ENCODE data around the gene ZDHHC14. TPM values are rescaled to one million over a fixed set of nuclear protein-coding genes. Genes with fewer than 3 reads are reported as not detected.

ZDHHC14 gene
- total RNA-seq, 2 experiments from 2014 or later: 1.3 to 1.6 TPM

DNA sequence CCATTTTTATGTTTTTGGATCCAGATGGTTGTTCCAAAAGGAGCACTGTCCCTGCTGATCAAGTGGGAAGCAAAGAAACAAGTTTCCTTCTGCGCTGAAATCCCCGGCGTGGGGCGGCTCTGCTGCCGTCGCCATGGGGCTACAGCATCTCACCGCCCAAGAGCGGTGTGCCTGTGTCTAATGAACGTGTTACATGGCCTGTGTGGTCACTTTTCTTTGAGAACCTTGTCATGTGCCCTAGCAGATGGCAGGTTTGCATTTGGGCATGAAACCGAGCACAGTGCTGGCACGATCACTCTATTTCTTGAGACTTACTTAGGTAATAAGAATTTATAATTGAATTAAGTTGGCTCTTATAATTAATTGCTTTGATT is 51.9 kb downstream of the ZDHHC14 start:
- Mint-ChIP-seq H3K9me3 (no peaks in the 10 kb centered on the region), H3K4me1 (ENCODE audit: low read depth) (no peaks in the 10 kb centered on the region), H3K27ac (no peak overlapping the region), H3K4me3 (no peak overlapping the region), H3K36me3 (ENCODE audit: low read depth) (no peaks in the 10 kb centered on the region), H3K27me3 (no peaks in the 10 kb centered on the region)
- H3K36me3 ChIP-seq (ENCODE audit: insufficient read depth, low read length): no peaks in the 10 kb centered on the region
- intact Hi-C loops (cut with DNase I, micrococcal nuclease): no loop called here
- no peak for TF ChIP-seq CTCF (IDR thresholded peaks at IDR 0.05)
- H3K27me3 ChIP-seq (ENCODE audit: control insufficient read depth in 1 of 2, insufficient read depth in 2 of 2, low read length in 2 of 2): no peaks in the 10 kb centered on the region
- no peak for DNase-seq
- no peak overlapping the region for H3K27ac ChIP-seq (ENCODE audit: low read depth in 1 of 2, low read length in 2 of 2)
- POLR2A ChIA-PET: no interaction called here
- H3K4me1 ChIP-seq (ENCODE audit: insufficient read depth, low read length): peaks cover 3% of the 10 kb centered on the region
- CTCF ChIA-PET: no interaction called here
- H3K9me3 ChIP-seq (ENCODE audit: control insufficient read depth in 1 of 2, insufficient read depth in 1 of 2, low read length in 2 of 2): no peaks in the 10 kb centered on the region
- no peak overlapping the region for H3K4me3 ChIP-seq (ENCODE audit: low read length)
- no peak for ATAC-seq (ENCODE audit: poor library complexity)

GRCh38 chr6:157433678-157434081 is 52.7 kb downstream of the ZDHHC14 start:
- H3K4me3 Mint-ChIP-seq: no peak overlapping the region
- POLR2A ChIA-PET: no interaction called here
- H3K27me3 Mint-ChIP-seq: no peaks in the 10 kb centered on the region
- H3K9me3 Mint-ChIP-seq: no peaks in the 10 kb centered on the region
- Histone ChIP-seq H3K27ac (ENCODE audit: low read depth in 1 of 2, low read length in 2 of 2) (no peak overlapping the region), H3K4me3 (ENCODE audit: low read length) (no peak overlapping the region), H3K36me3 (ENCODE audit: insufficient read depth, low read length) (no peaks in the 10 kb centered on the region), H3K9me3 (ENCODE audit: control insufficient read depth in 1 of 2, insufficient read depth in 1 of 2, low read length in 2 of 2) (no peaks in the 10 kb centered on the region), H3K27me3 (ENCODE audit: control insufficient read depth in 1 of 2, insufficient read depth in 2 of 2, low read length in 2 of 2) (no peaks in the 10 kb centered on the region), H3K4me1 (ENCODE audit: insufficient read depth, low read length) (peaks cover 3% of the 10 kb centered on the region)
- no peak for TF ChIP-seq CTCF (IDR thresholded peaks at IDR 0.05)
- CTCF ChIA-PET: no interaction called here
- H3K36me3 Mint-ChIP-seq (ENCODE audit: low read depth): no peaks in the 10 kb centered on the region
- intact Hi-C loops (cut with DNase I, micrococcal nuclease): no loop called here
- ATAC-seq (ENCODE audit: poor library complexity) (no peak), DNase-seq (no peak)
- no peaks in the 10 kb centered on the region for H3K4me1 Mint-ChIP-seq (ENCODE audit: low read depth)
- no peak overlapping the region for H3K27ac Mint-ChIP-seq

DNA sequence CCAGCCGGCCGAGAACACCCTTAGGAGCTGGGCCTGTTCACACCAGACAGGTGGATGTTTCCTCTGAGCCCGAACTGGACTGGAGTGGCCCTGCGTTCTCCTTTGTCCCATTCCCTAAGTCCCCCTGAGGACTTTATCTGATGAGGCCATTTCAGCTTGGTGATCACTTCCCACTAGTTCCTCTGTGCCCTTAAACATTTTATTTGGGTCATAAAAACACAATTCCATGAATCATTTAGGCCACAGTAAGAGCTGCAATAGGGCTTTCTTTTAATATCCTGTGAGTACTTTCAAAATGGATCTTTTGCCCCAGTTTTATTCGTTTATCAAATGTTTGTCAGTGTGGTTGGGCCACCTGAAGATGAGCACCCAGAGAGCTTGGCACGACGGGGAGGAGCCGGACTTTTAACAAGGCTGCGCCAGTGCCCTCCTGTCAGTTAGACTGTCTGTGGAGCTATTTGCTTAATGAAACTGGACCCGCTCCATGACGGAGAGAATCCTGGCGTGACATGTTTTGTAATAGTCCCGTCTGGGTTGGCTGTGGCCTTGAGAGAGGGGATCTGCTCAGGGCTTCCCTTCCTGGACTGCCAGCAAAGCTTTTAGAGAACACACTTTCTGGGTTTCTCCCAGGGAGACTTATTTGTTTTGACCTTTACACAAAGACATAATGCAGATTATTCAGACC is 53.5 kb downstream of the ZDHHC14 start:
- no peak overlapping the region for H3K27ac ChIP-seq (ENCODE audit: low read depth in 1 of 2, low read length in 2 of 2)
- DNase-seq (no peak), ATAC-seq (ENCODE audit: poor library complexity) (no peak)
- Mint-ChIP-seq H3K9me3 (no peaks in the 10 kb centered on the region), H3K27ac (no peak overlapping the region), H3K4me3 (no peak overlapping the region), H3K36me3 (ENCODE audit: low read depth) (no peaks in the 10 kb centered on the region), H3K4me1 (ENCODE audit: low read depth) (no peaks in the 10 kb centered on the region), H3K27me3 (no peaks in the 10 kb centered on the region)
- intact Hi-C loops (cut with DNase I, micrococcal nuclease): no loop called here
- no peaks in the 10 kb centered on the region for H3K36me3 ChIP-seq (ENCODE audit: insufficient read depth, low read length)
- no peaks in the 10 kb centered on the region for H3K27me3 ChIP-seq (ENCODE audit: control insufficient read depth in 1 of 2, insufficient read depth in 2 of 2, low read length in 2 of 2)
- TF ChIP-seq CTCF (IDR thresholded peaks at IDR 0.05): no peak
- no peak overlapping the region for H3K4me3 ChIP-seq (ENCODE audit: low read length)
- ChIA-PET CTCF (no interaction called here), POLR2A (interaction anchor here (0.6 kb wide), 1 partner anchor 212 kb away, joined by 3 read pairs; no protein-coding TSS in a partner anchor)
- H3K9me3 ChIP-seq (ENCODE audit: control insufficient read depth in 1 of 2, insufficient read depth in 1 of 2, low read length in 2 of 2): no peaks in the 10 kb centered on the region
- H3K4me1 ChIP-seq (ENCODE audit: insufficient read depth, low read length): no peaks in the 10 kb centered on the region
